ENCODE results near the gene HOXB8. TPM values are rescaled to one million over a fixed set of nuclear protein-coding genes. Genes with fewer than 3 reads are reported as not detected.

HOXB8 gene
- total and polyA plus RNA-seq, 2 donors (not counting 3 experiments of a cell fraction or from before 2014, with no cell fraction given): 1.7 to 2.4 TPM

GRCh38 chr17:48644910-48645557 lies 29.9 kb upstream of the HOXB8 start:
- Histone ChIP-seq H3K9me3 (replicated peaks; ENCODE audit: control insufficient read depth, insufficient read depth, low read length) (no peaks in the 10 kb centered on the region), H4K20me1 (replicated peaks; ENCODE audit: control insufficient read depth, extremely low read depth, insufficient read depth, low read length) (no peaks in the 10 kb centered on the region), H3K9me1 (replicated peaks; ENCODE audit: control insufficient read depth, extremely low read depth, insufficient read depth, low read length) (no peaks in the 10 kb centered on the region), H3K4me1 (ENCODE audit: control insufficient read depth, extremely low read depth, insufficient read depth, low read length) (no peaks in the 10 kb centered on the region), H3K27ac (ENCODE audit: insufficient read depth, low read depth, low read length) (no peak overlapping the region), H2AFZ (ENCODE audit: low read depth, low read length) (no peak overlapping the region), H3K27me3 (ENCODE audit: control insufficient read depth in 2 of 2, insufficient read depth in 2 of 2, low read length in 2 of 2) (peaks cover 74 to 84% of the 10 kb centered on the region in 2 experiments), H3K79me2 (ENCODE audit: control insufficient read depth, insufficient read depth, low read length) (no peaks in the 10 kb centered on the region), H3K4me3 (replicated peaks in 1 of 3; ENCODE audit: insufficient read depth in 1 of 3, low read depth in 1 of 3, low read length in 3 of 3) (no peak overlapping the region), H3K4me2 (ENCODE audit: insufficient read depth, low read length) (no peak overlapping the region), H3K36me3 (ENCODE audit: control insufficient read depth in 2 of 2, extremely low read depth in 1 of 2, insufficient read depth in 2 of 2, low read length in 2 of 2) (no peaks in the 10 kb centered on the region), H3K9ac (replicated peaks; ENCODE audit: extremely low read depth, insufficient read depth, low read length) (no peak overlapping the region)
- intact Hi-C loops (cut with micrococcal nuclease): no loop called here
- ChIA-PET POLR2A (no interaction called here), CTCF (interaction anchor here (1.2 to 4.5 kb wide), 2 partner anchors 9 to 13 kb away, joined by 3 to 23 read pairs; no protein-coding TSS in a partner anchor)
- dilution Hi-C loops (cut with MboI; ENCODE audit: extremely low pct_ligation_motif_present, low sequenced_read_pairs): no loop called here
- BruUV-seq (replicated peaks): no TSS peak
- FAIRE-seq (no peak), DNase-seq (ENCODE audit: low read depth, low spot score) (no peak)
- TF ChIP-seq GATA2 (IDR thresholded peaks at IDR 0.05; ENCODE audit: insufficient read depth, insufficient read length, low read depth, low read length) (no peak), POLR2AphosphoS5 (IDR thresholded peaks at IDR 0.05; ENCODE audit: insufficient read depth, low read depth, low read length) (no peak), FOS (IDR thresholded peaks at IDR 0.05; ENCODE audit: borderline replicate concordance, insufficient read depth, low read length) (no peak), MAX (IDR thresholded peaks at IDR 0.05; ENCODE audit: insufficient read depth, insufficient read length) (no peak), CTCF (IDR thresholded peaks at IDR 0.05; ENCODE audit: extremely low read depth in 1 of 2, insufficient read depth in 1 of 2, low read depth in 1 of 2, low read length in 2 of 2) (no peak), EZH2 (IDR thresholded peaks at IDR 0.05; ENCODE audit: borderline replicate concordance, low read depth, low read length, severe bottlenecking) (no peak), MYC (IDR thresholded peaks at IDR 0.05; ENCODE audit: low read depth, low read length) (no peak), POLR2A (IDR thresholded peaks at IDR 0.05; ENCODE audit: low read depth, low read length) (no peak)
